ENCODE data around the gene TSPAN4. TPM values are rescaled to one million over a fixed set of nuclear protein-coding genes. Genes with fewer than 3 reads are reported as not detected.

Gene TSPAN4
- total RNA-seq, 1 donor from 2014 or later = 26.4 TPM

DNA sequence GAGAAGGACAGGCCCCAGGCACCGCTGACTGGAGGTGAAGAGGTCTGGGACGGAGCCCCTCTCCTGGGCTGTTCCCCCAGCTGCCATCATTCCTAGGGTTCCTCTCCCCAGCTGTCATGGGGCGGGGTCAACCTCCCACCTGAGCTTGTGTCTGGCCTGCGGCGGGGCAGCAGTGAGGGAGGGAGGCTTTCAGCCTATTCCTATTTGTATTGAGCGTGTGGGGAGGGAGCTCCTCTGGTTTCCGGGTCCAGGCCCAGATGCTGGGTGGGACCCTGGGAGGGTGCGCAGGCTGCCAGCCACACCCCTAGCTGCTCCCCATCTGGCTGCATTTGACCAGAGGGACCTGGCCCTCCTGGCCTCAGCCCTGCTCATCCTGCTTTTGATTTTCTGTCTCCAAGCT lies 13.7 kb downstream of the TSPAN4 start:
- H3K27ac Mint-ChIP-seq (ENCODE audit: unreplicated experiment) = no peak overlapping the region

DNA sequence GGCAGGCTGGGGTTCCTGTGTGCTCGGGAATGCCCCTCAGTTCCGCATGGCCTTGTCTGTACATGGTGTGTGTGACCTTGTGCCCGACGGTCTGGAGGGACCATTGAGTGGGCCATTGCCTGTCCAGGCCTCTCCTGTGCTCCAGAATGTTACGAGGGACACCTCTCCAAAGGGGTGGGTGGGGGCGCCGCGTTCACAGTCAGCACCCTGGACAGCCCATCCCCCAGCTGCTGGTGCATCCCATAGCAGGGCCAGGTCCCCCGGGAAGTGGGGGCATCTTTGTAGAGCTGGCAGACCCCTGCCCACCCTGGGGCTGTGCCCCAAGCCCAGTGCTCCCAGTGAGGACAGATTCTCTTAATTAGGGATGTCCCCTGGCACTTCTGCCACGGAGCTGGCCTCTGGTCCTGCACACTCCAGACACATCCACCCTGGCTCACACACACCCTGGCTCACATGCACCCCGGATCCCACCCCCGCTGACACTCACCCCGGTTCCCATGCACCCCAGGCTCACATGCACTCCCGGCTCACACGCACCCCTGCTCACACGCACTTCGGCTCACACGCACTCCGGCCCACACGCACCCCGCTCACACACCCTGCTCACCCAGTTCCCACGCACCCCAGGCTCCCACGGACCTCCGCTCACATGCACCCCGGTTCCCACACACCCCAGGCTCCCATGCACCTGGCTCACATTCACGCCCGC lies 15.6 kb downstream of the TSPAN4 start:
- no peak overlapping the region for H3K4me3 Mint-ChIP-seq (ENCODE audit: unreplicated experiment)
- DNase-seq (ENCODE audit: low spot score) = no peak
- peaks cover 4% of the 10 kb centered on the region for H3K36me3 Mint-ChIP-seq (ENCODE audit: low read depth, unreplicated experiment)
- H3K4me1 Mint-ChIP-seq (ENCODE audit: unreplicated experiment) = peaks cover 4% of the 10 kb centered on the region
- TF ChIP-seq, protein P1, sequence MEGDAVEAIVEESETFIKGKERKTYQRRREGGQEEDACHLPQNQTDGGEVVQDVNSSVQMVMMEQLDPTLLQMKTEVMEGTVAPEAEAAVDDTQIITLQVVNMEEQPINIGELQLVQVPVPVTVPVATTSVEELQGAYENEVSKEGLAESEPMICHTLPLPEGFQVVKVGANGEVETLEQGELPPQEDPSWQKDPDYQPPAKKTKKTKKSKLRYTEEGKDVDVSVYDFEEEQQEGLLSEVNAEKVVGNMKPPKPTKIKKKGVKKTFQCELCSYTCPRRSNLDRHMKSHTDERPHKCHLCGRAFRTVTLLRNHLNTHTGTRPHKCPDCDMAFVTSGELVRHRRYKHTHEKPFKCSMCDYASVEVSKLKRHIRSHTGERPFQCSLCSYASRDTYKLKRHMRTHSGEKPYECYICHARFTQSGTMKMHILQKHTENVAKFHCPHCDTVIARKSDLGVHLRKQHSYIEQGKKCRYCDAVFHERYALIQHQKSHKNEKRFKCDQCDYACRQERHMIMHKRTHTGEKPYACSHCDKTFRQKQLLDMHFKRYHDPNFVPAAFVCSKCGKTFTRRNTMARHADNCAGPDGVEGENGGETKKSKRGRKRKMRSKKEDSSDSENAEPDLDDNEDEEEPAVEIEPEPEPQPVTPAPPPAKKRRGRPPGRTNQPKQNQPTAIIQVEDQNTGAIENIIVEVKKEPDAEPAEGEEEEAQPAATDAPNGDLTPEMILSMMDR (IDR thresholded peaks at IDR 0.05; ENCODE audit: unreplicated experiment) = no peak
- no peaks in the 10 kb centered on the region for H3K9me3 Mint-ChIP-seq (ENCODE audit: unreplicated experiment)
- H3K27me3 Mint-ChIP-seq (ENCODE audit: unreplicated experiment) = peaks cover 22% of the 10 kb centered on the region
- no peak overlapping the region for H3K27ac Mint-ChIP-seq (ENCODE audit: unreplicated experiment)

More for the DNA sequence above, 13.7 kb downstream of the TSPAN4 start:
- Mint-ChIP-seq H3K4me1 (ENCODE audit: unreplicated experiment) (peaks cover 4% of the 10 kb centered on the region), H3K4me3 (ENCODE audit: unreplicated experiment) (no peak overlapping the region), H3K9me3 (ENCODE audit: unreplicated experiment) (no peaks in the 10 kb centered on the region), H3K36me3 (ENCODE audit: low read depth, unreplicated experiment) (peaks cover 4% of the 10 kb centered on the region), H3K27me3 (ENCODE audit: unreplicated experiment) (peaks cover 21% of the 10 kb centered on the region)
- DNase-seq (ENCODE audit: low spot score) = no peak
- TF ChIP-seq, protein P1 (IDR thresholded peaks at IDR 0.05; ENCODE audit: unreplicated experiment) = no peak

DNA sequence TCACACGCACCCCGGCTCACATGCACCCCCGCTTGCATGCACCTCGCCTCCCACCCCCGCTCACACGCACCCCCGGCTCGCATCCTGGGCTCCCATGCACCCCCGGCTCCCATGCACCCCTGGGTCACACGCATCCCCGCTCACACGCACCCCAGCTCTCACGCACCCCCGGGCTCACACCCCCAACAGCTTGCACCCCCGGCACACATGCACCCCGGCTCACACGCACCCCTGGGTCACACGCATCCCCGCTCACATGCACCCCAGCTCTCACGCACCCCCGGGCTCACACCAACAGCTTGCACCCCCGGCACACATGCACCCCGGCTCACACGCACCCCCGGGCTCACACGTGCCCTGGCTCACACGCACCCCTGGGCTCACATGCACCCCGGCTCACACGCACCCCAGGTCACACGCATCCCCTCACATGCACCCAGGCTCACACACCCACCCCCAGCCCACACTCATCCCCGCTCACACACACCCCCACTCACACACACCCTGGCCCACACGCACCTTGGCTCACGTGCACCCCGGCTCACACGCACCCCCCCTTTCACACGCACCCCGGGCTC lies 16.2 kb downstream of the TSPAN4 start:
- Mint-ChIP-seq H3K27ac (ENCODE audit: unreplicated experiment) (no peak overlapping the region), H3K4me1 (ENCODE audit: unreplicated experiment) (peaks cover 4% of the 10 kb centered on the region), H3K9me3 (ENCODE audit: unreplicated experiment) (no peaks in the 10 kb centered on the region), H3K36me3 (ENCODE audit: low read depth, unreplicated experiment) (peaks cover 4% of the 10 kb centered on the region), H3K27me3 (ENCODE audit: unreplicated experiment) (peaks cover 23% of the 10 kb centered on the region), H3K4me3 (ENCODE audit: unreplicated experiment) (no peak overlapping the region)
- TF ChIP-seq, protein P1 (IDR thresholded peaks at IDR 0.05; ENCODE audit: unreplicated experiment) = no peak
- no peak for DNase-seq (ENCODE audit: low spot score)

DNA sequence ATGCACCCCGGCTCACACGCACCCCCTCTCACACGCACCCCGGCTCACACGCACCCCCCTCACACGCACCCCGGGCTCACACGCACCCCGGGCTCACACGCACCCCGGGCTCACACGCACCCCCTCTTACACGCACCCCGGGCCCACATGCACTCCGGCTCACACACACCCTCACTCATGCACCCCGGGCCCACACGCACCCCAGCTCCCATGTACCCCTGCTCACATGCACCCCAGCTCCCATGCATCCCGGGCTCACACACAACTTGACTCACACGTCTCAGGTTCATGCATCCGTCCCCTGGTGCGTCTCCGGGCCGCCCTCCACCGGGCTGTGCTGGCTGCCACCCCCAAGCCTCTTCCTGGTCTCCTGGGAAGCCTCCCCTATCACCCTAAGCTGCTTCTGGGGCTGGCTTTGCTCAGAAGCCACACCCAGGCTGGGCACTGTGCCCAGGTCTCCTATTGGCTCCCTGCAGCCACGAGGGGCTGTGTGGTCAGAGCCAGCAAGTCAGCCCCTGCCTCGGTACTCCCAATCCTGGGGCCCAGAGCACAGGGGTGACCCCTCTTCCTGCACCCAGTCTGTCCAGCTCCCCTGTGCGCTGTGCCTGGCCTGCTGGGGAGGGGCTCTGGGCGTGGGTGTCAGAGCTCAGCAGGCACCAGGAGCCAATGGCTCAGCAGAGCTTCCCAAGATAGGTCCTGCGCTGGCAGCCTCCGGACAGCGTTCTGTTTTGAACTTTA lies 16.9 kb downstream of the TSPAN4 start:
- no peak overlapping the region for H3K4me3 Mint-ChIP-seq (ENCODE audit: unreplicated experiment)
- no peak for DNase-seq (ENCODE audit: low spot score)
- peaks cover 4% of the 10 kb centered on the region for H3K36me3 Mint-ChIP-seq (ENCODE audit: low read depth, unreplicated experiment)
- peaks cover 4% of the 10 kb centered on the region for H3K4me1 Mint-ChIP-seq (ENCODE audit: unreplicated experiment)
- H3K27me3 Mint-ChIP-seq (ENCODE audit: unreplicated experiment) = peaks cover 25% of the 10 kb centered on the region
- TF ChIP-seq, protein P1 (IDR thresholded peaks at IDR 0.05; ENCODE audit: unreplicated experiment) = no peak
- H3K9me3 Mint-ChIP-seq (ENCODE audit: unreplicated experiment) = no peaks in the 10 kb centered on the region
- H3K27ac Mint-ChIP-seq (ENCODE audit: unreplicated experiment) = no peak overlapping the region
